ENCODE data around the gene SPOCK1.
A peak's percentile ranks its signal among the peaks of the same experiment; 100 is the strongest.
"Not testable (repeated sequence)": the region's sequence is repeated elsewhere in the genome, so short reads cannot be mapped to it uniquely, and the experiment has no call there.

The SPOCK1 gene

GRCh38 chr5:137498736-137499505 is at the start of gene SPOCK1:
Gene SPOCK1 (minus strand): TSS chr5:137499326.
- DNase-seq (ENCODE audit: low spot score), result peak; percentile 88
- FAIRE-seq, result no peak

- no peak for FAIRE-seq
- DNase-seq (ENCODE audit: low spot score), result no peak
These were observed 46.8 kb upstream of the SPOCK1 start for GRCh38 chr5:137545956-137546355.

- DNase-seq (ENCODE audit: low spot score); FAIRE-seq: not testable (repeated sequence)
These were observed 36.3 kb upstream of the SPOCK1 start for GRCh38 chr5:137535449-137535848.

- no peak for DNase-seq (ENCODE audit: low spot score)
These were observed 34.8 kb upstream of the SPOCK1 start for GRCh38 chr5:137533963-137534362.

GRCh38 chr5:137531266-137531665 is 32.1 kb upstream of the SPOCK1 start:
- FAIRE-seq, result no peak
- DNase-seq (ENCODE audit: low spot score), result no peak

More at GRCh38 chr5:137533963-137534362, 34.8 kb upstream of the SPOCK1 start:
- no peak for FAIRE-seq

DNA sequence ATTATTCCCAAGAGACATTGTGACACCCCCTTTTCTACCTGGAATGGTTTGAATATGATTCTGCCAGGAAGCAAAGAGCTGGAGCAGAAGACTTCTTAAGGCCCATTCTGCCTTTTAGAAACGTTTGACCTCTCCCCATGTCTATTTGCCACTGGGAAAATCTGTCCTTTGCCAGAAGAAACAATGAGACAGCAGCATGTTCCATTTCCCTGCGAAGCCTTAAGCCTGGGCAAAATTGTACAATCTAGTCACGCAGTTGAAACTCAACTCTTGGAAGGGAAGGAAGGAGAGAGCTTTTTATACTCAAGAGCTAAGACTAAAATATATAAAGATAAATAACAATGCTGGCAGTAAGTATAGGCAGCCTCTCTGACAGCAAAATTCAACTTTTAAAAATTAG is 22.1 kb upstream of the SPOCK1 start:
- DNase-seq (ENCODE audit: low spot score), result no peak
- FAIRE-seq, result no peak

GRCh38 chr5:137516961-137517360 is 17.8 kb upstream of the SPOCK1 start:
- DNase-seq (ENCODE audit: low spot score) (no peak), FAIRE-seq (no peak)

DNA sequence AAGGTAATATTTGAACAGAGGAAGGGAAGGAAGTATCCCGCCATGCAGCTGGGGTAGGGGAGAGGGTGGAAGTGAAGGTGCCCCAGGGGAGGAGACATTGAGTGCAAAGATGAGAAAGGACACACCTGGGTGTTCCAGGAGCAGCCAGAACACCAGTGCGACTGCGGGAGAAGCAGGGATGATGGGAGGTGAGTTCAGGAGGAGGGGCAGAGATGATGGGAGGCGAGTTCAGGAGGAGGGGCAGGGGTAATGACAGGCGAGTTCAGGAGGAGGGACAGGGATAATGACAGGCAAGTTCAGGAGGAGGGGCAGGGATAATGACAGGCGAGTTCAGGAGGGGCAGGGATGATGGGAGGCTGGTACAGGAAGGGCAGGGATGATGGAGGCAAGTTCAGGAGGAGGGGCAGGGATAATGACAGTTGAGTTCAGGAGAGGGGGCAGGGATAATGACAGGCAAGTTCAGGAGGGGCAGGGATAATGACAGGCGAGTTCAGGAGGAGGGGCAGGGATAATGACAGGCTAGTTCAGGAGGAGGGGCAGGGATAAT is 17.2 kb upstream of the SPOCK1 start:
- no peak for DNase-seq (ENCODE audit: low spot score)

GRCh38 chr5:137515238-137515637 is 16.1 kb upstream of the SPOCK1 start:
- FAIRE-seq, result no peak
- DNase-seq (ENCODE audit: low spot score), result no peak

More for the DNA sequence above, 17.2 kb upstream of the SPOCK1 start:
- no peak for FAIRE-seq

DNA sequence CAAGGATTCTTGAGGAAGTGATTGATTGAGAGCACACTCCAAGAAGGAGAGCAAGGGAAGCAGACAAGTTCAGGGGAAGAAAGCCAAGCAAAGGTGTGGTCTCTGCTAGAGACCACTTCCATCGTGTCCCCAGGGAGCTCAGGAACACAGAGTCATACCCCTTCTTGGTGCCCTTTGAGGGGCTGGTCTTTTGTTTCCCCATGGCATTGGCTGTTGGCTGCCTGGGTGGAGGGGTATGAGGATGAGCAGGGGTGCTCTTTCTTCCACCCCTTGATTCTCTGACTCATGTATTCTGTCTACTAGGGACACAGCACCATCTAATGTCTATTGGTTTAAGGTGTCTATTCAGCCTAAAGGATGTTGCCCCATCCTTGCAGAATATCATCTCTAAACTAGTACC is 11.5 kb upstream of the SPOCK1 start:
- no peak for DNase-seq (ENCODE audit: low spot score)
- no peak for FAIRE-seq

DNA sequence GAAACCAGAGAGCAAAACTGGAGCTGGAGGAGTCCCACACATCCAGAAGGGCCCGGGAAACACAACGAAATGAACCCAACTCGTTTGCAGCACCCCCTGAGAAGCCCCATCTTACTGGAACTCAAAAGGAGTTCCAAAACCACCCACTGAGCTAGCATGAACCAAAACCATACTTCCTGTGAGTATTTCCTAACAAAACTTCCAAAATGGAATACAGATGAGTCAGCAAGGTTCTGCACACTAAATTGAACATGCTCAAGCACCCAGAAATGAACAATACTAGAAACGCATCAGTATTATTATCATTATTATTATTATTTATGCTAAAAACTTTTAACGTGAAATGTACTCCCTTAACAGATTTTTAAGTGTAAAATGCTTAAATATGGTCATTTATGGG is 8.0 kb upstream of the SPOCK1 start:
- FAIRE-seq (no peak), DNase-seq (ENCODE audit: low spot score) (no peak)

DNA sequence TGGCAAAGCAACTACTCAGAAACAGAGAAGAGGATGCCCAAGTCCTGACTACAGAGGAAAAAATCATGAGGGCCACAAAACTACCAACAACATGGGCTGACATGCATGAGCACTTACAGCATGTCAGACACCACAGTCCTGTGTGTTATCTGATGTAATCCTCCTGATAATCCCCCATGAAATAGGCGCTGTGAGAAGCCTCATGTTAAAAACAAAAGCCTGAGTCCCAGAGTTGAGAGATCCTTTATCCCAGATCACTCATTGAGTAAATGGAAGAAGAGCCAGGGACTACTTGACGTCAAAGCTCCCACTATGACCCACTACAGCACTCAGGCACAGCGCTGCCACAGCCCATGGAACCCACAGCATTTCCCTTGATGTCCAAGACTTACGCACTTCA is 7.2 kb upstream of the SPOCK1 start:
- no peak for DNase-seq (ENCODE audit: low spot score)
- FAIRE-seq, result no peak

DNA sequence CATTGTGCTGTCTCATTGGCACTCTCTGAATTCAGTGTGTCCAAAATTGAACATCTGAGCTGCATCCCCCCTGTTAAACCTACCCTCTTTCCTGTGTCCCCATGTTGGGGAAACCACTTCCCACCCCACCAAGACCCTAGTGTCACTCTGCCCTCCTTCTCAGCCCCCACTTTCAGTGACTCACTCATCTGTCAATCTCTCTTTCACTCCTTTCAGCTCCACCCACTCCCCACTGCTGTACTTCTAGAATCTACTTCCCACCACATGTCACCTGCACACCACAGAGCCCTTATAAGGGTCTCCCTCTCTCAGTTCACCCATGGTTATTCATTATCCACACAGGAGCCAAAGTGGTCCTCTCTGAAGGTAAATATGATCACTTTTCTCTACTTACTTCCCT is 5.8 kb upstream of the SPOCK1 start:
- FAIRE-seq, result no peak

GRCh38 chr5:137503456-137503855 is 4.3 kb upstream of the SPOCK1 start:
- DNase-seq (ENCODE audit: low spot score), result no peak
- FAIRE-seq, result no peak

More for the DNA sequence above, 5.8 kb upstream of the SPOCK1 start:
- no peak for DNase-seq (ENCODE audit: low spot score)

- FAIRE-seq, result no peak
- DNase-seq (ENCODE audit: low spot score), result no peak
These were observed 3.5 kb upstream of the SPOCK1 start for GRCh38 chr5:137502632-137503031.

GRCh38 chr5:137501846-137502406 is 2.8 kb upstream of the SPOCK1 start:
- FAIRE-seq (no peak), DNase-seq (ENCODE audit: low spot score) (no peak)

DNA sequence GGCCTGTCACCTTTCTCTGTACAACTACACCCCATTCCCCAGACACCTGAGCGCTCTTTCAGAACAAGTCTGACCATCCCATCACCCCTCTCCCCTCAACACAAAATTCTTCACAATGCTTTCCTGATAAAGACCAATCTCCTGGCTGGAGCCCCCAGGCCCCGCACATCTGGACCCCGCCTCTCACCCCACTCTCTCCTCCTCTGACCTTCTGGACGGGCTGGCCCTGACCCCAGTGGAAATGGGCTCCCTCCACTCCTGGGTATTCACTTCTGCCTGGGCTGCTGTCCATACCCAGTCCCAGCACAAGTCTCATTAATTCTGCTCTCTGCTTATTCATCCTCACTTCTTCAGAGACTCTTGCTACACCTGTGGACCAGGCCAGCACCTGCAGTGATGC is 2.1 kb upstream of the SPOCK1 start:
- no peak for FAIRE-seq

DNA sequence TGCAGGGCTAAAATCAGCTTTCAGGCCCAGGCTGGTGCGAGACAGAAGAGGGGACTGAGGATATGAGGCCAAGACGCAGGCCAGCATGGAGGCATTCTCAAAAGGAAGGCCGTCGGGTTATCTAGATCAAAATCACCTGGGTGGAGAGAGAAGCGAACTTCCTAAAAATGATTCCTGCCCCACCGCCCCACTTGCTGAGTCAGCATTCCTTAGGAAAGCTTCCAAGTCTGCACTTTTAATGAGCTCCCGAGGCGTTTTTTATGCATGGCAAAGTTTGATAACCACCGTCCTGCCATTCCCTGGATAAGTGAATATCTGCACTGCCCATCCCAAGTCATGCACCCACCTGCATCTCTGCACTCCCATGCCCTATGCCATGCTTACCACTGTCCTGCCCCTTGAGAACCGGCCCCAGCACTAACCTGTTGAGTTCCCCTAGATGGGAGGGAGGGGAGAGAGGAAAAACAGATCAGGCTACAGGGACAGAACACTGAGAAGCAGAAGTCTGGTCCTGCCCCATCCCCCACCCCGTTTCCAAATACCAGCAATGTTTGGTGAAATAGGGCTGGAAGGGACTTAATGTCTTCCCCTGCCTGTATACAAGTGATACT is 1.6 kb upstream of the SPOCK1 start:
- DNase-seq (ENCODE audit: low spot score) (no peak), FAIRE-seq (no peak)

More for the DNA sequence above, 2.1 kb upstream of the SPOCK1 start:
- DNase-seq (ENCODE audit: low spot score), result no peak

- not testable (repeated sequence) for FAIRE-seq; DNase-seq (ENCODE audit: low spot score)
These were observed 351 bp upstream of the SPOCK1 start for GRCh38 chr5:137499506-137499847.

DNA sequence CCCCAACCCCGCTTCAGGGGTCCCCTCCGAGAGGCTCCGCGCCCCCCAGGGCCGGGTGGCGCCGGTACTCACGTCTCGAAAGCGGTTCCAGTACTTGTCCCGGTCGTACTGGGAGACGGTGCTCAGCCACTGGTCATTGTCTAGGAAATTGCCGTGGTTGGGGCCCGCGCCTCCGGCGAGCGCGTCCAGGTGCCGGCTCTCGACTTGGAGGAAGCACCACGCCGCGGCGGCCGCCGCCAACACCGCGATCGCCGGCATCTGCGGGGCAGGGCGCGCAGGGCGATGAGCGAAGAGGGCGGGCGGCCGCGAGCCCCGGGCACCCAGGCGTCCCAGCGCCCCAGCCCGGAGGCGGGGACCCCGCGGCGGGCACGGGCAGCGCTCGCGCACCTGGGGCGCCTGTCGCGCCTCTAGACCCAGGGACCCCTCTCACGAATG is 808 bp downstream of the SPOCK1 start:
- FAIRE-seq, result no peak
- peak; percentile 36 for DNase-seq (ENCODE audit: low spot score)

DNA sequence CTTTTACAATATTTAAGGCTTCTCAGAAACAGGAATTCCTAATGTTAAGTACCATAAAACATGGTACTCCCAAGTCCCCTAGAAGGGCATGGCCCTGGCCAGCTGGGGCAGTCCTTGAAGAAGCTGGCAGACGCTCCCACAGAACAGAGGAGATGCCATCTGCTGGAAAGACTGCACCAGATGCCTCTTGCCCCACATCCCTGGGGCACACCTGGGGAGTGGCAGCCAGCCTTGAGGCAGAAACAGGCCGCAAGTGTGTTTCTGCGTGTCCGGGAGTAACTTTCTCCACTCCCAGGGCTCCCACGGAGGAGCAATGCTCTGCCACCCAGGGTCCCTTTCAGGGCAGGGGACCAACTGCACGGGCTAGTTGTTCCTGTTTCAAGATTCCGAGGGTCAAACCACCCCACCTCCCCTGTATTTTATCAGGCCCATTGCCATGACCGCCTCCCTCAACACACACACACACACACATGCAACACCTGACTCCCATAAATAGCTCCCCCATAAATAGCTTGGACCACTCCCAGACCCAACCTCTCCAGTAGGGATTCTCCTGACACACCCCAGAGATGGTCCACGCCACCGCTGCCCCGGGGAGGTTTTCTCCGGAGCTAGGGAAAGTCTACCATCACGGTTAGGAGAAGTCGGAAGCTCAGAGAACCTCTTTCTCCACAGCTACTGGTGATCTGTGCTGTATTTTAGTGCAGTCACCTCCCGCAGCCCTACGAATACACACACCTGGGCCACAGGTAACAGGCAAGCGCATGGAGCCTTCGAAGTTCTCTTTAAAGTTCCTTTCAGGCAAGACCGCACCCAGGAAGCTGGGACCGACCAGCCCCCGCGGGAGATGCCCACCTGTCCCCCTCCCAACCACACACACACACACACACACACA is 1.5 kb downstream of the SPOCK1 start:
- FAIRE-seq (no peak), DNase-seq (ENCODE audit: low spot score) (peak; percentile 13)
